MCF 10A (cell line): Measurements from ENCODE around the gene ART4. TPM values are rescaled to one million over a fixed set of nuclear protein-coding genes. Genes with fewer than 3 reads are reported as not detected.

ENCODE experiments used
- BruUV-seq: library from RNA; stranded (reverse); fragments of 400-500 nt; replicated peaks from 2 replicates; lab custom pipeline; 2021; lab: Mats Ljungman, UMichigan
- CTCF ChIA-PET: fragments of 300-600 bp; sonication (Branson Sonifier 250); formaldehyde crosslinking; extraction: SDS; loops from one replicate; lab custom pipeline; 2021; ENCODE audit warnings: antibody characterized with exemption, inconsistent platforms; lab: Yijun Ruan, JAX
- POLR2A ChIA-PET: fragments of 300-600, 350-650 bp; sonication (Branson Sonifier 250); formaldehyde crosslinking; extraction: SDS; loops from one replicate; lab custom pipeline; 2020; ENCODE audit warnings: antibody characterized with exemption, inconsistent platforms; lab: Yijun Ruan, JAX
- DNase-seq: peaks from one replicate; pipeline ENCODE4 v3.0.0-alpha.2; 2018; ENCODE audit not compliant: unreplicated experiment
- H3K27ac Mint-ChIP-seq: one replicate; pipeline ENCODE4 v1.8.0; 2022; ENCODE audit warnings: mild to moderate bottlenecking, low read depth, mixed read lengths; ENCODE audit not compliant: unreplicated experiment
- H3K27me3 Mint-ChIP-seq: one replicate; pipeline ENCODE4 v1.8.0; 2022; ENCODE audit warnings: mixed read lengths; ENCODE audit not compliant: insufficient read depth, unreplicated experiment
- H3K36me3 Mint-ChIP-seq: one replicate; pipeline ENCODE4 v1.8.0; 2022; ENCODE audit warnings: mild to moderate bottlenecking, moderate library complexity, mixed read lengths; ENCODE audit not compliant: insufficient read depth, unreplicated experiment
- H3K4me1 Mint-ChIP-seq: one replicate; pipeline ENCODE4 v1.8.0; 2022; ENCODE audit warnings: mixed read lengths; ENCODE audit not compliant: insufficient read depth, unreplicated experiment
- H3K4me3 Mint-ChIP-seq: one replicate; pipeline ENCODE4 v1.8.0; 2022; ENCODE audit warnings: mild to moderate bottlenecking, moderate library complexity, mixed read lengths; ENCODE audit not compliant: unreplicated experiment
- H3K9me3 Mint-ChIP-seq: one replicate; pipeline ENCODE4 v1.8.0; 2022; ENCODE audit warnings: mixed read lengths; ENCODE audit not compliant: unreplicated experiment
- intact Hi-C: fragments of 100-400 bp; cut with micrococcal nuclease; formaldehyde crosslinking; loops from 2 replicates; pipeline ENCODE4 v1.14.1; 2022
- total RNA-seq: library from RNA; stranded (reverse); gene quantifications from 2 replicates; pipeline ENCODE4 v1.2.3, GENCODE V29; 2022
- TF ChIP-seq, protein P1 (sequence below): fragments of 200-600 bp; IDR thresholded peaks from one replicate; pipeline ENCODE4 v1.8.0; 2022; ENCODE audit warnings: antibody characterized with exemption, mild to moderate bottlenecking; ENCODE audit not compliant: unreplicated experiment

The ART4 gene
- total RNA-seq, 1 experiment from 2014 or later: not detected

DNA sequence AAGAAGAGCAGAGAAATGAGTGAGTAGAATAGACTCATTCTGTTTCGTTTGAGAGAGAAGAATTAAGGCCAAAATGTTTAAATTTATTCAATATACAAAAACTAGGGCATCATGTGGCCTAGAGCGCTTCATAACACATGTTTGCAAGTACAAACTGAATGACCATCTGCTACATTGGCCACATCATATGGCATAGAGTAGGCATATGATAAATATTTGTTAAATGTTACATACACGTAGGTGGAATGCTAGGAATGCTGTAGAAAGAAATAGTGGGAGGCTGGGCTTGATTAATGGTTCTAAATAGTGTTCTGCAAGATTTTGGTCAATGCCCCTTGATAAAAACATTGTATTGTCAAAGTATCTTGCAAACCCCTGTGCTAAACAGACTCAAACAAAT, 31.6 kb upstream of the ART4 start:
- H3K36me3 Mint-ChIP-seq: no peaks in the 10 kb centered on the region
- POLR2A ChIA-PET: interaction anchor here (0.9 kb wide), 1 partner anchor 9 kb away, joined by 5 read pairs; no protein-coding TSS in a partner anchor

DNA sequence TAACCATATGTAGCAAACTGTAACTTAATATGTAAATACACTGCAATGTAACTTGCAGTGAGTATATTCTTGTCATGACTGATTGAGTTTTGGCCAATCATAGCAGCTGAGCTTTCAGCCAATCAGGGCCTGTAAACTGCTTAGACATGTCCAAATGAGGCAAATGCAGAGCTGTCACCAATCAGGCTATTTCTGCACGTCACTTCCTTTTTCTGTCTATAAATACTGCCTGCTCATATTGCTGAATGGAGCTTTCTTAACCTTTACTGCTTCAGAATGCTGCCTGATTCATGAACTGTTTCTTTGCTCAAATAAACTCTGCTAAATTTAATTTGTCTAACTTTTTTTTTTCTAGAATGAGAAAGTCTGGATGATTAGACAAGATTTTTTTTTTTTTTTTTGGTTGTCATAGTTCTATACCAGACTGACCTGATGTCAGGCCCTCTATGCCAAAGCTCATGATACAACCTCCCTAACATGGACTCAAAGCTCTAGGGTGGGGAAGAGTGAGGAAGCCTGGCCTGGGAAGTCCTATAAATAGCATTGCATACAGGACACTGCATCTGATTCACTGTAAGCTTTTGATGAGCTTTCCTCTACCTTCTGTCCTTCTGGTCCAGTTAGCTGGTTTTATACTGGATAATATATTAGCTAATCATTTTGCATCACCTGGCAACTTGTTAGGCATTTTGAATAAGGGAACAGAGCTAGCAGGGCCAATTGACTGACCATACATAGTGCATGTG, 30.3 kb upstream of the ART4 start:
- ChIA-PET CTCF (interaction anchor here (0.5 to 0.7 kb wide), 3 partner anchors 32 to 86 kb away, joined by 3 to 10 read pairs (median 5); no protein-coding TSS in a partner anchor), POLR2A (interaction anchor here (0.7 to 1.1 kb wide), 6 partner anchors 10 to 188 kb away, joined by 3 to 5 read pairs (median 4); no protein-coding TSS in a partner anchor)
- no peak for DNase-seq
- peaks cover 16% of the 10 kb centered on the region for H3K4me1 Mint-ChIP-seq
- TF ChIP-seq, protein P1, sequence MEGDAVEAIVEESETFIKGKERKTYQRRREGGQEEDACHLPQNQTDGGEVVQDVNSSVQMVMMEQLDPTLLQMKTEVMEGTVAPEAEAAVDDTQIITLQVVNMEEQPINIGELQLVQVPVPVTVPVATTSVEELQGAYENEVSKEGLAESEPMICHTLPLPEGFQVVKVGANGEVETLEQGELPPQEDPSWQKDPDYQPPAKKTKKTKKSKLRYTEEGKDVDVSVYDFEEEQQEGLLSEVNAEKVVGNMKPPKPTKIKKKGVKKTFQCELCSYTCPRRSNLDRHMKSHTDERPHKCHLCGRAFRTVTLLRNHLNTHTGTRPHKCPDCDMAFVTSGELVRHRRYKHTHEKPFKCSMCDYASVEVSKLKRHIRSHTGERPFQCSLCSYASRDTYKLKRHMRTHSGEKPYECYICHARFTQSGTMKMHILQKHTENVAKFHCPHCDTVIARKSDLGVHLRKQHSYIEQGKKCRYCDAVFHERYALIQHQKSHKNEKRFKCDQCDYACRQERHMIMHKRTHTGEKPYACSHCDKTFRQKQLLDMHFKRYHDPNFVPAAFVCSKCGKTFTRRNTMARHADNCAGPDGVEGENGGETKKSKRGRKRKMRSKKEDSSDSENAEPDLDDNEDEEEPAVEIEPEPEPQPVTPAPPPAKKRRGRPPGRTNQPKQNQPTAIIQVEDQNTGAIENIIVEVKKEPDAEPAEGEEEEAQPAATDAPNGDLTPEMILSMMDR: no peak
- no TSS peak for BruUV-seq
- no peaks in the 10 kb centered on the region for H3K36me3 Mint-ChIP-seq
- no peaks in the 10 kb centered on the region for H3K9me3 Mint-ChIP-seq
- no peak overlapping the region for H3K27ac Mint-ChIP-seq
- H3K4me3 Mint-ChIP-seq: no peak overlapping the region
- intact Hi-C loops: no loop called here
- no peaks in the 10 kb centered on the region for H3K27me3 Mint-ChIP-seq

More for the DNA sequence above, 31.6 kb upstream of the ART4 start:
- peaks cover 10% of the 10 kb centered on the region for H3K4me1 Mint-ChIP-seq
- no peak overlapping the region for H3K27ac Mint-ChIP-seq
- H3K27me3 Mint-ChIP-seq: no peaks in the 10 kb centered on the region
- TF ChIP-seq, protein P1: no peak
- no peak for DNase-seq
- no peaks in the 10 kb centered on the region for H3K9me3 Mint-ChIP-seq
- no peak overlapping the region for H3K4me3 Mint-ChIP-seq
- CTCF ChIA-PET: no interaction called here
- no TSS peak for BruUV-seq
- intact Hi-C loops: no loop called here

DNA sequence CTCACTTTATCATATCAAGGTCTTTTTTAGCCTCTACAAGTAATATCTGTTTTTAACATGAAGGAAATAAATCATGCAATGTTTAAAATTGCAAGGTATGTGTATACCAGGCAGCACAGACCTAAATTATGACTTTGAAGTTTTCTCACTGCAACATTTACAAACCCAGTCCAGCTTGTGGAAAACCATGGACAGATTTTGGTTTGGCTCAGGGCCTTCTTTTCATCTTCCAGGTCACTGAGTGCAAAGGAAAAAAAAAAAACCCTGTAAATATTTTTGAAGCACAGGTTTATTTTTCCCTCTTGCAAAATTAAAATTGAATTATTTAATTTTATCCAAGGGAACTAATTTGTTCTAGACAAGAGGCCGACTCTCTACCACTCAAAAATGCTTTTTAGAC, 28.6 kb upstream of the ART4 start:
- ChIA-PET CTCF (no interaction called here), POLR2A (no interaction called here)
- DNase-seq: no peak
- no peaks in the 10 kb centered on the region for H3K27me3 Mint-ChIP-seq
- peaks cover 7% of the 10 kb centered on the region for H3K9me3 Mint-ChIP-seq
- no peaks in the 10 kb centered on the region for H3K36me3 Mint-ChIP-seq
- no peak overlapping the region for H3K4me3 Mint-ChIP-seq
- peaks cover 16% of the 10 kb centered on the region for H3K4me1 Mint-ChIP-seq
- intact Hi-C loops: no loop called here
- no TSS peak for BruUV-seq
- TF ChIP-seq, protein P1: no peak
- H3K27ac Mint-ChIP-seq: no peak overlapping the region

DNA sequence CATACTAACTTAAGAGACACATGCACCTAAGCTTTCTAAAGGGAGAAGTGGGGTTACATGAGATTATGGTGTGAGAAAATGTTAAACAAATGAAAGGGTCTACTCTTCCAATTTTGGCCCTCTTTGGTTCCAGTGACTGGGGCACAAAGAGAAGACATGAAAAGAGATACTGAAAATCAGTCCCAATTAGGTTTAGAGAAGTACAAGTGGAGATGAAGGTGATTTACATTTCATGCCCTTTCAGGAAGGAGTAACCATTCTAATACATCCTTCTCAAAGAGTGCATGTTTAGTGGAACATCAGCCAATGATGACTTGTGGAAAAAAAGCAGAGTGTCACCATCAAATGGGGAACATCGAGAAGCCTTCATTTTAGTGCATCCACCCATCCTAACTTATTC, 27.9 kb upstream of the ART4 start:
- no peaks in the 10 kb centered on the region for H3K36me3 Mint-ChIP-seq
- TF ChIP-seq, protein P1: no peak
- CTCF ChIA-PET: interaction anchor here (0.7 kb wide), 1 partner anchor 100 kb away, joined by 3 read pairs; no protein-coding TSS in a partner anchor
- no peaks in the 10 kb centered on the region for H3K27me3 Mint-ChIP-seq
- peaks cover 7% of the 10 kb centered on the region for H3K9me3 Mint-ChIP-seq
- DNase-seq: no peak
- H3K27ac Mint-ChIP-seq: no peak overlapping the region
- POLR2A ChIA-PET: no interaction called here
- BruUV-seq: no TSS peak
- peaks cover 16% of the 10 kb centered on the region for H3K4me1 Mint-ChIP-seq
- H3K4me3 Mint-ChIP-seq: no peak overlapping the region
- intact Hi-C loops: no loop called here
